GM19468 (cell line): ENCODE data around the gene FBXW7.

Experiments
- ATAC-seq: cut with Tn5 transposase; IDR thresholded peaks from one replicate; pipeline ENCODE4 v1.9.1; 2021; ENCODE audit warnings: mild to moderate bottlenecking, moderate library complexity, moderate number of reproducible peaks; ENCODE audit not compliant: unreplicated experiment; ENCODE audit errors: extremely low read depth

FBXW7 gene

DNA sequence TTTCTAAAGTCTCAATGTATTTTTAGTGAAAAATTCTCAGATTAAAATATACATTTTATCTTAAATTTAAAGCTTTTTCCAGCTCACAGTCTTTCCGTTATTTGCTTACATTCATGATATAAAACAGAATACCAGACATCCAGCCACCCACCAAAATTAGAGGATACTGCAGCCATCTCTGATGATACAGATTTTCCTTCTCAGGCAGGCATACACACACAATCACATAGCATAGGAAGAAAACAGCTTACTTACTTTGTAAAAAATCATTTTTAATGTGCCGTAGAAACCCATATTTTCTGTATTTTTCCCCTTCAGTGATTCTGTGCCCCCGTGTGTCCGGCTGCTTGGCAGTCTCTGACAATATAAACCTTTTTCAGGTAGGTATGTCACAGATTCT is 183.7 kb downstream of the FBXW7 start:
- no peak for ATAC-seq

DNA sequence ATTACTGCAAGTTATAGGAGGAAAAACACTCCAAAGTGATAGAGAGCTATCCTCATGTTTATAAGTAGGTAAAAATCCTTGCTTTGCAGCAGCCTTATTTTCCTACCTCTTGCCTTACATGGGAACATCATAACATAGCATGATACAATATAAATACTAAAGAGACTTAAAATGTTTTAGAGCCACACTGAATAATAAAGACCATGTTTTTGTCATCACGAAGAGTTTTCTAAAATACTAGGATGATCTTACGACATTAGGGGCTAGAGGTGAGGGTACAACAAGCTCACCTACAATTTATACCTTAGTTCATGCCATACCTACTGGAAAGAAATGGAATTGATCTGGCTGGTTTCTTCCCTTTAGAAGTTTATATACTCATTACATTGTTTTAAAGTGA is 184.8 kb downstream of the FBXW7 start:
- no peak for ATAC-seq

DNA sequence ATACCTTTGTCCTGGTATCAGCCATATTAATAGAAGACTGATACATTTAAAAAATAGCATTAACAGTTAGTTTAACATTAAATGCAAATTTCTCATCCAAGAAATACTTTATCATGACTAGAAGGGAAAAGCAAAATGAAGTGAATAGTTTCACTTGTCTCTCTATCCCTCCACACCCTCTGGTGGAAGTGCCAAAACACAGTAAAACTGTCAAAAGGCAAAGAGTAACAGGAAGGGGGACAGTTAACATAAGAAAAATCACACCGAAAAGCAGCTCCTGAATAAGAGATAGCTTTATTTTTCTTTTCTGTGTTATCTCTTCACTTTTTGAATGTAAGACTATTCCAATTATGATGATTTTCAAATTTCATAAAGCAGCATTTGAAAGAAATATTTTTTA is 187.2 kb downstream of the FBXW7 start:
- no peak for ATAC-seq

DNA sequence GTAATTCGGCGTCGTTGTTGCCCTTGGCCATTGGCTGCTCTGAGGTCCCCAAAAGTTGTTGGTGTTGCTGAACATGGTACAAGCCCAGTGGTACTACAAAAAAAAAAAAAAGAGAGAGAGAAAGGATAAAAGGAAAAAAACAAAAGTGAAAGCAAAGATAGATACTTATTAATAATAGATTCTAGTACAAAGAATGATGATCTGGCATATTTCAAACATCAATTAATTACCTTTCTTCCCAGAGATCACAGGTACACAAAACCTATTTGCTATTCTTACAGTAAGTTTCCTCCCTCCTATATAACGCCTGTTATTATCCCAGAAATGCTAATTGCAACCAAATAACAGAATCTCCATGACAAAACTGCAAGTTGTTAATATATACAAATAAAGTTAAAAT is 188.9 kb downstream of the FBXW7 start:
- no peak for ATAC-seq

DNA sequence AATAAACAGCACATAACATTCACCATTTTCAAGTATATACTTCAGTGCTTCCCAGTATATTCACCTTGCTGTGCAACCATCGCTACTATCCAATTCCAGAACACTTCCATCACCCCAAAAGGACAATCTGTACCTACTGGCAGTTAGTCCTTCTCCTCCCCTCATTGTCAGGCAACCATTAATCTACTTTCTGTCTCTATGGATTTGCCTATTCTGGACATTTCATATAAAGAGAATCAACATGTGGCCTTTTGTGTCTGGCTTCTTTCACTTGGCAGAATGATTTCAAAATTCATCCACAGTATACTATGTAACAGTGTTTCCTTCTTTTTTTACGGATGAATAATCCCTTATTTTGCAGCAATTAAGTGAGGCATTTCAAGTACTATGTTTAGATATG is 189.4 kb downstream of the FBXW7 start:
- ATAC-seq: no peak

DNA sequence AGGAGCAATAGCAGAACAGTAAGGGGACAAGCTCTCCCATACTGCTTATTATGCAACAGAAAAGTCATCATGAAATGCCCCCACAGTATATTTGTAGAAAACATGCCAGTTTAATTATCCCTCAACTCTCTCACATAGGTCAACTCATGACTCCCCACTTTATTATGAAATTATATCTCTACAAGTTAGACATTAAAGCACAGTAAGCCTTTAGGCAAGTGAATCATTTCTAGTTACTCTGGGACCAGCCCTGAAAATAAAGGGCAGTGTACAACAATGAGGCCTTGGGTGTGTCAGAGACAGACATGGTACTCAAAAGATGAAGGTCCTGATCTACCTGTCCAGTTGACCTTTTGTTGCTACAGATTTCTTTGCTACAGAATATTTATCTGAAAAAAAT is 191.9 kb downstream of the FBXW7 start:
- no peak for ATAC-seq

DNA sequence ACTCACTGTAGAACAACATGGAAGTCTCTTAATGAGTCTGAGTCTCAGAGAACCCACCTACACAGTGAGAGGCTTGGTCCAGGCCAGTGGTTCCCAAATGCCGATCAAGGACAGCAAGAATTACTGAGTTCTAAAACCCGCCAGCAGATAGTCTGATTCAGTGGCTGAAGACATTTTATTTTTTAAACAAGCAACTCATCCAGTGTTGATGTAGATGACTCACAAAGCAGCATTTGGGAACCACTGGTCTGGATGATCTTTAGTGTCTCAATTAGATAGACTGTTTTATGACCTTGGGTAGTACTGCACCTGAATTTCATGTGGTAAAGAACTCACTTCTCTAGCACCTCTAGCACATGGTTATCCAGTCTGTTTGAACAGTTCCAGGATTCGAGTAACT is 193.6 kb downstream of the FBXW7 start:
- ATAC-seq: no peak

DNA sequence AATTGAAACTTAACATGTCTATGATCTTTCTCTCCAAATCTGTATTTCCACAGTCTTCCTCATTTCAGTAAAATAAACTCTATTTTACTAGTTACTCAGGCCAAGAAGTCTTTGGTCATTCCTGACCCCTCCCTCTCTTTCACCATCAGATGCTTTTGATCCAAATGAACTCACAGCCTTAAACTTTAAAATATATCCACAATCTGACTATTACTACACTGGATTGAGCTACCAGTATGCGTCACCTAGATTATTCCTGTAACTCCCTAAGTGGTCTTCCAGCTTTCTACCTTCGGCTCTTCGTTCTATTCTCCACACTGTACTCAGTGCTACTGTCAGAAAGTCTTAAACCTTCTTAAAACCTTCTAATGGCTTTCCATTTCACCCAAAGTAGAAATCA is 195.1 kb downstream of the FBXW7 start:
- no peak for ATAC-seq

DNA sequence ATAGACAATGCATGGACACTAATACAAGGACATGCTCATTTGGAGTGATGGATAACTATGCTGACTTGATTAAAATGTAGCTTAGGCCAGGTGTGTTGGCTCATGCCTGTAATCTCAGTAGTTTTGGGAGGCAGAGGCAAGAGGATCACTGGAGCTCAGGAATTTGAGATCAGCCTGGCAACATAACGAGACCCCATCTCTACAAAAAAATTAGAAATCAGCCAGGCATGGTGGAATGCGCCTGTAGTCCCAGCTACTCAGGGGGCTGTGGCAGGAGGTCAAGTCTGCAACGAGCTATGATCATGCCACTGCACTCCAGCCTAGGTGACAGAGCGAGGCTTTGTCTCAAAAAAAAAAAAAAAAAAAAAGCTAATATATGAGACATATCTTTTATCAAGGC is 196.3 kb downstream of the FBXW7 start:
- no peak for ATAC-seq

DNA sequence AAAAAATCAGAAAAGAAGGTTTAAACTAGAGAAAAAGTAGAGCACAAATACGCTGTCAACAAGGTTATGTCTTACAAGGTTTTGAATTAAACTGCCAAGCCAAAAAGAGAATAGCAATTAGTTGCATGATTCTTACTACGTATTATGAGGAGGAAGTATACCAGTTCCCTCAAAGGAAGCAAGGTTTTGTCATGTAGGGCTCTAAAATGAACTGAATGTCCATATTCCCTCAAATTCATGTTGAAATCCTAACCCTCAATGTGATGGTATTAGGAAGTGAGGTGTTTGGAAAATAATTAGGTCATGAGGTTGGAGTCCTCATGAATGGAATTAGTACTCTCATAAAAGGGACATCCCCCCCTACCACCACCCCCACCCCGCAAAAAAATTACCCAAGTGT is 201.0 kb downstream of the FBXW7 start:
- no peak for ATAC-seq

DNA sequence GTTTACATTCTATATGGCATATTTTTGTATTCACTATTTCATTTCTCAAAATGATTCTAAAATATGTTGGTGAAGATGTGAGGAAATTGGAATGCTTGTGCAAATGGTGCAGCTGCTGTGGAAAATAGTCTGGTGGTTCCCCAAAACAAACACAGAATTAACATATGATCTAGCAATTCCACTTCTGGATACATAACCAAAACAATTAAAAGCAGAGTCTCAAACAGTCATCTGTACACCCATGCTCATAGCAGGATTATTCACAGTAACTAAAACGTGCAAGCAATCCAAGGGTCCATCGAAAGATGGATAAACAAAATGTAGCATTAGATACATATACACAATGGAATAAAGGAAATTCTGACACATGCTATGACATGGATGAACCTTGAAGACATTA is 204.8 kb downstream of the FBXW7 start:
- ATAC-seq: no peak

DNA sequence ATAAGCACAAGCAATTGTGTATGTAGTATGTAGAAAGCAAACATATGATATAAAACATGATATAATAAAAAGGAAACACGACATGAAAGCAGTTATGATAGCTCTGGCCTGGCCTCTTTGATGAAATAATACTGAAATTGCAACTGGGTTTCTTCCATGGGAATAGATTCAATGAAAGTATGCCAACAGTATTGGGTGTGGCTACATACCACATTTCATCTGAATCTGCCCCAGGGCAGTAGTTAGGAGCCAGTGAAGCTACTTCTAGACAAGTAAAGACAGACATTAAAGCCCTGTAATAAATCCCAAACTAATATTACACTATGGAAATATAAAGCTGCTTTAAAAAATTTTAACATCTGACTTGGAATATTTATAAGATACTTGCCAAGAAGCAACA is 207.3 kb downstream of the FBXW7 start:
- ATAC-seq: no peak

DNA sequence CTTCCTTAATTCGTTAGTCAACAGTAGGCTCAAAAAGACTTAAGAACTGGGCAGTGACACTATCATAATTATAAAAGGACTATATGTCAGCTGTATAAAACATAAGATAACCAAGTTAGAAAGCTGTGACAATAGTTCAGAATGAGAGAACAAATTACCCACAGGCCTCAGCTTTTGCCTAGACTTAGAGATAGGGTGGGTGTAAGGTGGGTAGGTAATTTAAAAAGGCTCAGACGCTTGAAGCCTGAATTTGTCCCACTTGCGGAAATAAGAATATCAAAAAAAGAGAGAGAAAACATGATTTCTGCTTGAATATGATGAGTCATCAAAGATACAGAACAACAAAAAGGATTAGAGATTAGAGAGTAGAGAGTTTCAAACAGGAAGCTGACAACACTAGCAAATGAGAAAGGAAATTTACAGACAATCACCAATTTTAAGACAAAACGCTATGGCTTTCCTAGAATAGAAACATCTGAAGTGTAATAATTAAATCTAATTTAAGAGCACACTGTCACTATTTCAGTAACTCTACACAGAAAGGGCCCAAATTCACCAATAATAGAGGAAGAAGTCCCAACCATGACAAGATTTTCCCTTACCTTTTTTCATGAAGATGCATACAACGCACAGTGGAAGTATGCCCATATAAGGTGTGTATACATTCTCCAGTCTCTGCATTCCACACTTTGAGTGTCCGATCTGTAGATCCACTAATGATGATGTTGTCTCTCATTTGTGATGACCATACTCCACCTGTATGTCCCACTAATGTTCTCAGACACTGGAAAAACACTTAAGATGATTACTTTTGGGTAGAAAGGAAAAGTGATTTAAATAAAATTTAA is 208.1 kb downstream of the FBXW7 start:
- ATAC-seq: no peak

DNA sequence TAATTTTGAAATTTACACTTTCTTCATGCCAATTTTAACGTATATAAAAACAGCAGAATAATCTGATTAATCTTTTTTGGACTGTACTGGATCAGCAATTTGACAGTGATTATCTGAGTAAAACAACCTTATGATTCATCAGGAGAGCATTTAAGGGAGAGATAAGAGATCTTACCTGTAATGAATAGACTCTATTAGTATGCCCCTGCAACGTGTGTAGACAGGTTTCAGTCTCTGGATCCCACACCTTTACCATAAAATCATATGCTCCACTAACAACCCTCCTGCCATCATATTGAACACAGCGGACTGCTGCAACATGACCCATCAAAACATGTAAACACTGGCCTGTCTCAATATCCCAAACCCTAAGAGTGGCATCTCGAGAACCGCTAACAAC is 210.1 kb downstream of the FBXW7 start:
- ATAC-seq: no peak

DNA sequence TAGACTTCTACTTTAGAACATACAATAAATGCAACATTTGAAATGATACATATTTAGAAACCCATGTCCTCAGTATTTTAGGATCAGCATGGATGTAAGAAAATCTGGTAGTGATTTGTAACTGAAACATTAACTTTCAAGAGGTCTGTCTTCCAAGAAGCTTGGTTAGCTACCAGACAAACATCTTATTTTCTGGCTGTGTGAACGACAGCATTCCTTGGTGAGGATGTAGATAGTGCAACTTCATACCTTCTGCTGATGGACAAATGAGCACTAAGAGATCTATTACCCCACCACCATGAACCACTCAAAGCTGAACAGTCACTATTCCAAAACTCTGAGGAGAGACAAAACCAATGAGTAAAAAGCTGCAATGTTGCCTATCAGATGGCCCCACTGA is 212.7 kb downstream of the FBXW7 start:
- ATAC-seq: no peak

DNA sequence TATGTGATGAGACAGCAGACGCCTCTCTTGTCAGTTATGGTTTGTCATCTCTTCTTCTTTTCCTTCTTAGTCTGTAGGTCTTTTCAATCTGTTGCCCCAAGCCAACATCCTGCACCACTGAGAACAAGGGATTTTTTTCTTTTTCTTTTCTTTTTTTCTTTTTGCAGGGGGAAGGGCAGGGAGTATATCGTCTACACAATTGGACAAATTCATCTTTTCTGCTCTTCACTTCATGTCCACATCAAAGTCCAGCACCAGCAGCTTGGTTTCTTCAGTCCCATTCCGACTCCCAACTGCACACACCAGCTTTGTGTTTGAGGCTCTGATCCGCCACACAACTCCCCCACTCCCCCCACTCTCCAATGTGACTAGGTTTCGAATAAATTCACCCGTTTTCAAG is 213.2 kb downstream of the FBXW7 start:
- ATAC-seq: no peak

DNA sequence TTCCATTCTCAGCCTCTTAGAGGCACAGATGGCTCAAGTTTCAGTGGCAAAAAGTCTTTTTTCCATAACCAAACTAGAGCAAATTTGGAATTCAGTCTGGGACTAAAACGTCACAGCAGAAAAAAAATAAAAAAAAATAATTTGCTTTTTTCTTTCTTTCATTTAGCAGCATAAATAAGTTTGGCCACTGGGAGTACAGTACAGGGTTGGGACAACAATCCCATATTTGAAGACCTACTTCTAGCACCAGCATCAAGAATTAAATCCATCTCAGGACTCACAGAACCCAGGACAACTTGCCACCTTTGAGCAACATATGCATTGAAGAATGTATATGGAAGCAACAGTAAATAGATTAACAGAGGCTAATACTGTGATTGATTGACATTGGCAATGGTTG is 214.0 kb downstream of the FBXW7 start:
- ATAC-seq: no peak

DNA sequence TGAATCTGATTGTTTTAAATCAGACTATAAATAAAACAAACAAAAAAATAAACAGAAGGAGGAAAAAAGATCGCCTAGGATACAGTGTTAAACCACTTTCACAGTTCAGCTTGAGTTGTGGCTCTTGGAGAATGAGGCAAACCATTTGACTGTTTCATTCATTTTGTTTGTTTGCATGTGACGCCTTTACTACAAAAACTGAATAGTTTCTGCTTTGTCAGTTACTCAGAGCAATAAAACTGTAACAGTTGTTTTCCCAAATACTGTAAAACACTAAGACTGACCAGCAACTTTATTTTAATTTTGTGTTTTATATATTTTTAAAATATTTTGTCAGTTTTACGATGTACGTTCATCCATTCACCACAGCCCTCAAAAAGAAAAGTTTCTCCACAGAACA is 214.5 kb downstream of the FBXW7 start:
- no peak for ATAC-seq

DNA sequence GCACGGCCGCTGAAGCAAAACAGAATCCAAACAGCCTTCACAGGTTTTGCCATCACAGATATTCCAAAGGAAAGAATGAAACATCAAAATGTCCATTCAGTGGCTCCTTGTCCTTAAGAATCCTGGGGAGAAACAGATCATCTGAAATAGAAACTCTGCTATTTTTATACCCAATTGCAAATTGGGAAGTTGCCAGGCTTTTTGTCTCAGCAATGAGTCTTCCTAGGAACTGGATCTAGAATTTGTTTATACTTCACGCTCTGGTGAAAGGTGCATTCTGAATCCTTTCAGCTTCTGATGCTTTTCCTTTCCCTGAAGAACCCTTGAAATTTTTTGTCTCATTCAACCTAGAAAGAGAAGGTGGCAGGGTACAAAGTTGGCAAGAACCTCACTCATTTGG is 218.9 kb downstream of the FBXW7 start:
- ATAC-seq: no peak

DNA sequence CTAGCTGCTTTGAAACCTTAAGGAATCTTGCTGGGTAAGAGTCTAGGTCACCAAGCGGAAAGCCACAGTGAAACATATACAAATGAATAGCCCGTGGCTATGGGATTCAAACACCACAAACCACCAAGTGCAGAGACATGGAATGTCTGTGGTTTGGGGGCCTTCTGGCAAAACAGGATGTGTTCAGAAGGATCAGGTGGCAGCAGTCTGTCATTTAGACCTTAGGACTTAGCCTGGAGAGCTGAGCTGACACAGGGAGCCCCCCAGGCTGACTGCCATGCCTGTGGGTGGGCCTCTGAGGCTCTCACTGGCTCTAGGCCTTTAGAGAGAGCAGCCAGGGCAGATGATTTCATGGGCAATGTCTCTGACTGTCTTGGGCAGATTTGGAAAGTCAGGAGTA is 225.6 kb downstream of the FBXW7 start:
- ATAC-seq: no peak

DNA sequence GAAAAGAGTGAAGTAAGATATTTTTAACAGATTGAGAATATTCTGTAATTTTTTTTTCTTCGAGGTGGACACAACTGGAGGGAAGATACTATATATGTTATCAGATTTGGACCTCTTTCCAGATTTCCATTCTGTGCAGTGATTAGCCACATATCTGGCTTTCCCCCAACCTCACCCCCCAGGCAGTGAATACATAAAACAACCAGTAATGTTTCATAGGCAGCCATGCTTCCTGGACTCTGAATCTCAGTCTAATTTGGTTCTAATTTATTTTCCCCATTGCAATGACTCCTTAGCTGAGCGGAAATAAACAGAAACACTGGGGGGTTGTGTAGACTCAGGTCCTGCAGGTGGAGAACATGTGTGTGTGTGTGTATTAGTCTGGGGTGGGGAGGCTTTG is 226.5 kb downstream of the FBXW7 start:
- no peak for ATAC-seq

DNA sequence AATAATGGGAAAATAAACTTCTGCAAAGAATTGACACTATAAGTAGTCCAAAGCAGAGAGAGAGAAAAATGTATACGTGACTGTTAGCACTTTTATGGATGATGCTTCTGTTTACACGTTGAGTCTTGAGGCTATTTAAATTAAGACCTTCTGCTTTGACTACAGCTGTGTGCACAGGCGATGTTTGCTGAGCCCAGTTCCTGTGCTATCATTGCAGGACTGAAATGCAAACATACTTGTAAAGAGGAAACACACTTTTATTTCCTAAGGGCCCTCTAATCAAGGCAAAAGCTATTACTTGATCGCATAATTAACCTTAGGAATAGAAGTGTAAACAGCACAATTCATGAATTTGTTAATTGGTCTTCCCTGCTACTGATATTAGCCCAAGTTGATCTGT is 226.9 kb downstream of the FBXW7 start:
- no peak for ATAC-seq

DNA sequence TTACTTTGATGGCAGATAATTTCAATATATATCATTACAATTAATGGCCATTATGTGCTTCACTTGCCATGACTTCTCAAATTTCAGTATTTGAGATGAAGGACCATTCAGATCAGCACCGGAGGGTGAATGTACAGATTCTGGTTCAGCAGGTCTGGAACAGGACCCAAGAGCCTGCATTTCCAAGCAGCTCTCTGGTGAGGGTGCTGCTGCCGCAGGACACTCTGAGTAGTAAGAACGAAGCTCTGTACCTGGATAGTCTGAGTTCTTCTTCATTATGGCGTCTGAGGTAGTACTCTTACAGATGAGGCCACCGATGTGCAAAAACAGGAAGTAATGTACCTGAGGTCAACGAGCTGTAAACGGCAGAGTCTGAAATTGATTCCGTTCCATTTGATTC is 228.2 kb downstream of the FBXW7 start:
- no peak for ATAC-seq
